HEK293T (cell line): ENCODE results near the gene COMMD7.

Experiments used
- CTCF ChIA-PET: fragments of 350-600 bp; formaldehyde crosslinking; extraction: SDS; loops from one replicate; lab custom pipeline; 2021; ENCODE audit warnings: antibody characterized with exemption, inconsistent platforms; lab: Yijun Ruan, JAX
- POLR2A ChIA-PET: fragments of 350-600 bp; formaldehyde crosslinking; extraction: SDS; loops from one replicate; lab custom pipeline; 2020; ENCODE audit warnings: antibody characterized with exemption, inconsistent platforms; lab: Yijun Ruan, JAX
- DNase-seq: peaks from one replicate; pipeline ENCODE4 v3.0.0; 2012; ENCODE audit warnings: mixed read lengths; ENCODE audit errors: extremely low spot score
- ARNT ChIP-seq: fragments of 450-650 bp; IDR thresholded peaks from 2 replicates; pipeline ENCODE4 v1.6.1; 2017; ENCODE audit warnings: mild to moderate bottlenecking
- BHLHE40 ChIP-seq: fragments of 450-650 bp; IDR thresholded peaks from 2 replicates; pipeline ENCODE4 v1.6.1; 2016; ENCODE audit warnings: mild to moderate bottlenecking, moderate library complexity, borderline replicate concordance
- CTBP1 ChIP-seq: fragments of 450-650 bp; IDR thresholded peaks from 2 replicates; pipeline ENCODE4 v1.6.1; 2016; ENCODE audit warnings: borderline replicate concordance
- ELF4 ChIP-seq: fragments of 450-650 bp; IDR thresholded peaks from 2 replicates; pipeline ENCODE4 v1.6.1; 2017; ENCODE audit warnings: antibody characterized with exemption
- FOXA1 ChIP-seq: fragments of 450-650 bp; IDR thresholded peaks from 2 replicates; pipeline ENCODE4 v1.6.1; 2016; ENCODE audit warnings: mild to moderate bottlenecking
- FOXK2 ChIP-seq: fragments of 450-650 bp; IDR thresholded peaks from 2 replicates; pipeline ENCODE4 v1.6.1; 2016; ENCODE audit warnings: mild to moderate bottlenecking
- FOXM1 ChIP-seq: fragments of 450-650 bp; IDR thresholded peaks from 2 replicates; pipeline ENCODE4 v1.6.1; 2017; ENCODE audit warnings: mild to moderate bottlenecking, borderline replicate concordance
- HDGF ChIP-seq: fragments of 450-650 bp; IDR thresholded peaks from 2 replicates; pipeline ENCODE4 v1.6.1; 2017; ENCODE audit warnings: antibody characterized with exemption, borderline replicate concordance
- L3MBTL2 ChIP-seq: fragments of 450-650 bp; conservative IDR thresholded peaks from 2 replicates; pipeline ENCODE4 v1.6.1; 2016; ENCODE audit warnings: mild to moderate bottlenecking
- LEF1 ChIP-seq: fragments of 450-650 bp; IDR thresholded peaks from 2 replicates; pipeline ENCODE4 v1.6.1; 2017; ENCODE audit warnings: mild to moderate bottlenecking, borderline replicate concordance
- NFRKB ChIP-seq: fragments of 450-650 bp; IDR thresholded peaks from 2 replicates; pipeline ENCODE4 v1.6.1; 2016; ENCODE audit warnings: mild to moderate bottlenecking, moderate library complexity
- SP1 ChIP-seq: fragments of 450-650 bp; IDR thresholded peaks from 2 replicates; pipeline ENCODE4 v1.6.1; 2017
- SUZ12 ChIP-seq: fragments of 450-650 bp; IDR thresholded peaks from 2 replicates; pipeline ENCODE4 v1.6.1; 2016; ENCODE audit warnings: mild to moderate bottlenecking
- TARDBP ChIP-seq: fragments of 450-650 bp; IDR thresholded peaks from 2 replicates; pipeline ENCODE4 v1.6.1; 2016
- ZNF384 ChIP-seq: fragments of 450-650 bp; IDR thresholded peaks from 2 replicates; pipeline ENCODE4 v1.6.1; 2016
- TF ChIP-seq, protein P1 (sequence below): fragments of 450-650 bp; IDR thresholded peaks from 2 replicates; pipeline ENCODE4 v1.6.1; 2016

COMMD7 gene

GRCh38 chr20:32685541-32686529 is 57.4 kb downstream of the COMMD7 start:
- no peak for DNase-seq
- ChIA-PET POLR2A (no interaction called here), CTCF (interaction anchor here (1.2 to 1.4 kb wide), 2 partner anchors 12 to 92 kb away, joined by 3 read pairs; partner anchors contain the start of gene C20orf203)
- TF ChIP-seq LEF1 (no peak), FOXA1 (no peak)

DNA sequence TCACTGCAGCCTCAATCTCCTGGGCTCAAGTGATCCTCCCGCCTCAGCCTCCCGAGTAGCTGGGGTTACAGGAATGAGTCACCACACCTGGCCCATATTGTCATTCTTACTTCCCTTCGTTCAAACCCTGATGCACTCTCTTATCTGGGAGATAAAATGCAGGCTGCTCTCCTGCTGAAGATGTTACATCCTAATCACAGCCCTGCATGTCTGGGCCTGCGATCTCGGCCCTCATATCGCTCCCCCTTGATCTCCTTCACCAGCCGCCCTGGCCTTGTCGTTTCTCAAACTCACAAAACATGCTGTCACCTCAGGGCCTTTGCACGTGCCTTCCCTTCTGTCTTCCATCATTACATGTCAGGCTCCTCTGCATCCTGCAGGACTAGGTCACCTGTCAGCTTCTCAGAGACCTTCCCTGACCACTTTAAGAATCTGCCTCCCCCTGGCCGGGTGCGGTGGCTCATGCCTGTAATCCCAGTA is 60.7 kb downstream of the COMMD7 start:
- no peak for DNase-seq
- ChIA-PET CTCF (interaction anchor here (0.9 kb wide), 1 partner anchor 96 kb away, joined by 4 read pairs; no protein-coding TSS in a partner anchor), POLR2A (no interaction called here)
- TF ChIP-seq HDGF (no peak), LEF1 (no peak), SUZ12 (no peak), L3MBTL2 (no peak), ARNT (no peak)

DNA sequence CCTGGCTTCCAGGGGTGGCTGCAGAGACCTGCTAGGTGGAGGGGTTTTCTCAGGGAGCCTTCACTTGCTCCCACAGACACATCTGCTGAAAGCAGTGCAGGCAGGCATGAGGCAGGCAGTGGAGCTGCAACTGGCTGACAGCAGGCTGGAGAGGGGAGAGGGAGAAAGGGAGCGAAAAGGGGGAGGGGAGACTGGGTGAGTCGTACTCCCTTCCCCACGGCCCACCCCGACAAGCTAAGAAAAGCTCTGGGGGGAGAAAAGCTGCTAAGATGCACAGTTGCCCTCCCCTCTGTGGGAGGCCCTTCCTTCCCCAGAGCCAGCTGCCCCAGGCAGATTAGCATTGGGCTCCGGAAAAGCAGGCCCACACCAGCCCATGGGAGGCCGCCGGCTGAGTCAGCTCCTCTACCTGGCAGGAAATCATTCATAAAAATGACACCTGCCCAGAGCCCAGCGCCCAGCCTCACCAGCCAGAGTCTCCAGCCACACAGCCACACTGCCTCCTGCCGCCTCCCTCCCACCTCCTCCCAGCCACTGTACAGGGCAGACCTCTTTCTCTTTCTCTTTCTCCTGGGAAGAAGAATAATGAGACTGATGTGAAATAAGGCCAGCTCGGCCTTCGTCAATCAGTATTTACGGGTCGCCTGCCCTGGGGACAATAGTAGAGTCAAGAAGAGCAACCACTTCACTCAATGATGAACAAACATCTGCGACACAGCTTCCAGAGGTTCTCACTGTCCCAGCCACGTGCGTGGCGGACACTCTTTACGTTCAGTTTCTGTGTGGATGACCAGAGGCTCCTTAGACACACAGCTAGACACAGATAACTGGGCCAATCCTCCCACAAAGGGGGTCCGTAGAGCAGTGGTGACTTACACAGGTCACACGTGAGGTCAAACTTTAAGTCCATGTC is 61.8 kb downstream of the COMMD7 start:
- TF ChIP-seq SUZ12, result no peak
- TF ChIP-seq ARNT, result no peak
- no peak for TF ChIP-seq L3MBTL2
- TF ChIP-seq FOXK2, result no peak
- TF ChIP-seq TARDBP, result no peak
- ChIA-PET POLR2A (interaction anchor here (0.6 to 2.5 kb wide), 3 partner anchors 27 to 82 kb away, joined by 3 to 15 read pairs (median 4); partner anchors contain the start of gene DNMT3B), CTCF (interaction anchor here (0.9 to 2.5 kb wide), 2 partner anchors 16 to 74 kb away, joined by 3 to 9 read pairs; no protein-coding TSS in a partner anchor)
- no peak for DNase-seq

DNA sequence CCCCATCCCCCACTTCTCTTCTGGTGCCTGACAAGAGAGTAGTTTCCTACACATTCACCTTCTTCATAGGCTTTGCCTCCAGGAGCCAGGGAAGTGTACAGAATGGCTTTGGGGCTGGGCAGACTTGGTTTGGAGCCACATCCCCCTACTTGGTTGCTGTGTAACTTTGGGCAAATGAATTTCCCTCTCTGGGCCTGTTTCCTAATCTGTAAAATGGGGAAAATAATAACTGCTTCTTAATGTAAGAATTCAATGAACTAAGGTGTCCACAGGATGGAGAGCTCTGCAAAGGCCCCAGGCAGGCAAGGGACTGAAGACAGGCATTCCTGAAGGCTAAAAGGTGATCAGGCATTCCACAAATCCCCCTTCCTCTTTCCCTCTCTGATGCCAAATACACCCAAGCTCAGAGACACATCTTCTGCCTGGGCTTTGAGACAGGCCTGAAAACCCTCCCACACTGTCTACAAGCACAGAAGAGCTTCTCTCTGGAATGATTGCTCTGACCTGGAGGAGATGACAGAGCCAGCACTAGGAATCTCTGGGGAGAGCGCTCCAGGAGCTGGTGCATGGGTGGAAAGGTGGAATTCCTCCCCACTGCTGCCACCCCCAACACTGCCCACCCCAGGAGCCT is 62.6 kb downstream of the COMMD7 start:
- ChIA-PET CTCF (interaction anchor here (2.5 kb wide), 1 partner anchor 15 kb away, joined by 9 read pairs; no protein-coding TSS in a partner anchor), POLR2A (interaction anchor here (0.6 to 2.5 kb wide), 3 partner anchors 28 to 82 kb away, joined by 3 to 15 read pairs (median 4); partner anchors contain the start of gene DNMT3B)
- TF ChIP-seq TARDBP (no peak), ARNT (no peak), ELF4 (no peak), L3MBTL2 (no peak), BHLHE40 (no peak), FOXA1 (no peak), FOXM1 (no peak), LEF1 (no peak), NFRKB (no peak), CTBP1 (no peak), SP1 (no peak), HDGF (no peak), ZNF384 (no peak), FOXK2 (no peak), SUZ12 (no peak)
- TF ChIP-seq, protein P1, sequence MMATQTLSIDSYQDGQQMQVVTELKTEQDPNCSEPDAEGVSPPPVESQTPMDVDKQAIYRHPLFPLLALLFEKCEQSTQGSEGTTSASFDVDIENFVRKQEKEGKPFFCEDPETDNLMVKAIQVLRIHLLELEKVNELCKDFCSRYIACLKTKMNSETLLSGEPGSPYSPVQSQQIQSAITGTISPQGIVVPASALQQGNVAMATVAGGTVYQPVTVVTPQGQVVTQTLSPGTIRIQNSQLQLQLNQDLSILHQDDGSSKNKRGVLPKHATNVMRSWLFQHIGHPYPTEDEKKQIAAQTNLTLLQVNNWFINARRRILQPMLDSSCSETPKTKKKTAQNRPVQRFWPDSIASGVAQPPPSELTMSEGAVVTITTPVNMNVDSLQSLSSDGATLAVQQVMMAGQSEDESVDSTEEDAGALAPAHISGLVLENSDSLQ, result no peak
- DNase-seq, result no peak

DNA sequence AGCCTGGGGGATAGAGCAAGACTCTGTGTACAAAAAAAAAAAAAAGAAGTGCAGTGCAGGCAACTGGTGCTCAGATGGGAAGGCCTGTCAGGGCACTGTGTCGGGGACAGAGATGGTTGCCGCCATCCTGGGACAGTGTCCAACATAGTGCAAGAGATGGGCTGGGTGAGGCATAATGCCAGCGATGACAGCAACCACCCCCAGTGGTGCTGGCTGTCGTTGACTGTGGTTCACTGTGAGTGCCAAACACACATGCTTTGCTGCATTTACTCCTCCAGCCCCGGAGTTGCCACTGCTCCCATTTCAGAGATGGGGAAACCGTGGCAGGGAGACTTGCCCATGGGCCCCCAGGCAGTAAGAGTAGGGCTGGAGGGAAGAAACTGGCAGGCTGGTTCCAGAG is 64.3 kb downstream of the COMMD7 start:
- TF ChIP-seq FOXK2 (no peak), ZNF384 (no peak), BHLHE40 (no peak), FOXA1 (no peak), TARDBP (no peak), FOXM1 (no peak), SUZ12 (no peak)
- DNase-seq, result no peak
- CTCF ChIA-PET, result interaction anchor here (2.5 kb wide), 1 partner anchor 14 kb away, joined by 9 read pairs; no protein-coding TSS in a partner anchor
- POLR2A ChIA-PET, result no interaction called here

DNA sequence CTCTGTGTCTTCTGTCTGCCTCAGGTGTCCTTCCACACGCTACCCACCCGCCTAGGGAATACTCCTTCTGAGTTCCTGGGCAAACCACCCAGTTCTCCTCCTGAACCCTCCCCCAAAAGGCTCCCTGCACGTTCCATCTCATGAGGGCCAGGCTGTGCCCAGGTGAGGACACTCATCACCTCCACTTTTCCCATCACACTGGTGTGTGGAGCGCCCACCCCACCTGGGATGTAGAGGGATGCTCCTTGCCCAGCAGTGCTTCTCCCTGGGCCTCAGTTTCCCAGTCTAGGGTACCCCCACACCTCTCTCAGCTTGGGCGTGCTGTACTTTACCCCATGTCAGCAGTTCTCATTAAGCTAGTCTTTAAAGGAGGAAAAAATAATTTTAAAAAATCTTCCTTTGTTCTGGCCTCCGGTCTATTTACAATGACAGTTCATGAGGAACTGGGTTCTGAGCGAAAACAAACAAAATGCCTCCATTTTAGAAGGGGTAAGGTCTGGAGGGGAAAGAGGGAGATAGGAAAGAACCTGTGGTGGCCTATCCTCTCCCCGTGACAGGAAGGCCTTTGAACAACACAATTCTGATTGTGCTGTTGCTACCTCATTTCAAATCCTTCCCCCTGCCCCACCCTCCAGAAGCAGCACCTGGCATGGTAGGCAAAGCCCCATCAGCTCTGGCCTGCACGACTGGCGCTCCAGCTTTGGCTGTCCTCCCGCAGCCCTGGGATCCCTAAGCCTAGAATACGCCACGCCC is 67.9 kb downstream of the COMMD7 start:
- TF ChIP-seq TARDBP, result no peak
- no peak for TF ChIP-seq L3MBTL2
- no peak for TF ChIP-seq ZNF384
- no peak for TF ChIP-seq ELF4
- TF ChIP-seq FOXA1, result no peak
- TF ChIP-seq CTBP1, result no peak
- no peak for TF ChIP-seq NFRKB
- no peak for TF ChIP-seq SUZ12
- TF ChIP-seq FOXK2, result no peak
- no peak for TF ChIP-seq ARNT
- TF ChIP-seq, protein P1, result no peak
- TF ChIP-seq SP1, result no peak
- TF ChIP-seq HDGF, result no peak
- CTCF ChIA-PET, result interaction anchor here (0.7 to 5.0 kb wide), 3 partner anchors 60 to 103 kb away, joined by 3 to 68 read pairs (median 3); no protein-coding TSS in a partner anchor
- no peak for DNase-seq
- POLR2A ChIA-PET, result no interaction called here
